ENCODE measurements around the gene PDE1C. TPM values are rescaled to one million over a fixed set of nuclear protein-coding genes. Genes with fewer than 3 reads are reported as not detected.
A peak's percentile ranks its signal among the peaks of the same experiment; 100 is the strongest.

PDE1C gene
- polyA plus RNA-seq, 4 donors: 0.72 to 4.9 (median 3.8) TPM

GRCh38 chr7:31788883-31789680 lies 281.1 kb downstream of the PDE1C start:
- DNase-seq (ENCODE audit: low read depth in 4 of 4, low spot score in 3 of 4): no peak

- no peak for DNase-seq (ENCODE audit: low read depth in 4 of 4, low spot score in 3 of 4)
Measured at GRCh38 chr7:31788445-31788844, 281.8 kb downstream of the PDE1C start.

GRCh38 chr7:31786326-31786725 lies 283.9 kb downstream of the PDE1C start:
- DNase-seq (ENCODE audit: low read depth in 4 of 4, low spot score in 3 of 4): no peak

- no peak for DNase-seq (ENCODE audit: low read depth in 4 of 4, low spot score in 3 of 4)
Measured at GRCh38 chr7:31785101-31785500, 285.1 kb downstream of the PDE1C start.

- DNase-seq (ENCODE audit: low read depth in 4 of 4, low spot score in 3 of 4): no peak
Measured at GRCh38 chr7:31783221-31783620, 287.0 kb downstream of the PDE1C start.

- DNase-seq (ENCODE audit: low read depth in 4 of 4, low spot score in 3 of 4): peak in 2 of 4 donors; percentile 16 to 30
Measured at GRCh38 chr7:31782411-31782991, 287.7 kb downstream of the PDE1C start.

- no peak for DNase-seq (ENCODE audit: low read depth in 4 of 4, low spot score in 3 of 4)
Measured at GRCh38 chr7:31778296-31778695, 291.9 kb downstream of the PDE1C start.

GRCh38 chr7:31776616-31777015 lies 293.6 kb downstream of the PDE1C start:
- DNase-seq (ENCODE audit: low read depth in 4 of 4, low spot score in 3 of 4): no peak

- DNase-seq (ENCODE audit: low read depth in 4 of 4, low spot score in 3 of 4): no peak
Measured at GRCh38 chr7:31775556-31775955, 294.7 kb downstream of the PDE1C start.

GRCh38 chr7:31772211-31772610 lies 298.0 kb downstream of the PDE1C start:
- no peak for DNase-seq (ENCODE audit: low read depth in 4 of 4, low spot score in 3 of 4)

GRCh38 chr7:31767686-31768358 lies 302.4 kb downstream of the PDE1C start:
- DNase-seq (ENCODE audit: low read depth in 4 of 4, low spot score in 3 of 4): no peak

GRCh38 chr7:31764462-31764861 lies 305.7 kb downstream of the PDE1C start:
- DNase-seq (ENCODE audit: low read depth in 4 of 4, low spot score in 3 of 4): no peak

- DNase-seq (ENCODE audit: low read depth in 4 of 4, low spot score in 3 of 4): no peak
Measured at GRCh38 chr7:31763548-31763947, 306.7 kb downstream of the PDE1C start.

- DNase-seq (ENCODE audit: low read depth in 4 of 4, low spot score in 3 of 4): no peak
Measured at GRCh38 chr7:31761646-31762045, 308.6 kb downstream of the PDE1C start.

- DNase-seq (ENCODE audit: low read depth in 4 of 4, low spot score in 3 of 4): no peak
Measured at GRCh38 chr7:31758755-31759154, 311.5 kb downstream of the PDE1C start.

- no peak for DNase-seq (ENCODE audit: low read depth in 4 of 4, low spot score in 3 of 4)
Measured at GRCh38 chr7:31751726-31752125, 318.5 kb downstream of the PDE1C start.

GRCh38 chr7:31748084-31748483 lies 322.1 kb downstream of the PDE1C start:
- DNase-seq (ENCODE audit: low read depth in 4 of 4, low spot score in 3 of 4): no peak

GRCh38 chr7:31747553-31747952 lies 322.7 kb downstream of the PDE1C start:
- no peak for DNase-seq (ENCODE audit: low read depth in 4 of 4, low spot score in 3 of 4)

- peak; percentile 22 to 53 (median 32) for DNase-seq (ENCODE audit: low read depth in 4 of 4, low spot score in 3 of 4)
Measured at GRCh38 chr7:31744294-31744874, 325.8 kb downstream of the PDE1C start.

- DNase-seq (ENCODE audit: low read depth in 4 of 4, low spot score in 3 of 4): no peak
Measured at GRCh38 chr7:31741852-31742251, 328.4 kb downstream of the PDE1C start.
